Right forelimb (tissue), 1 donor: ENCODE data around the gene MEF2D.

Experiments
- DNase-seq: peaks from one replicate; pipeline ENCODE4 v3.0.0-alpha.2; 2018

Gene MEF2D

DNA sequence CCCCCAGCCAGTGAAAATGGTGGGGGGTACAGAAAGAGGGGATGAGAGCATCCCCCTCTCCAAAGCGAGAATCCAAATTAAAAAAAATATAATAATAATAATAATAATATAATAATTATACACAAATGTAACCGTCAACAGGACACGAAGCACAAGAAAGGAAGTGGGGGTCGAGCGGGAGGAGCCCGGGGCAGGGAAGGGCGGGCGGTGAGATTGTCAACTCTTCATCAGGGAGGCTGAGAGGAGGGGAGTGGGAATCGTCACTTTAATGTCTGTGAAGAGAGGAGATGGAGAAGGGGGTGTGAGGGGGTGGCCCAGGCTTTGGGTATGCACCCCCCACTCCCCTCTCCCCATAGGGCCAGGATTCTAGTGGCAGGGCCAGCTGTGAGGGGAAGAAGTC, 33.2 kb downstream of the MEF2D start:
- DNase-seq: no peak

DNA sequence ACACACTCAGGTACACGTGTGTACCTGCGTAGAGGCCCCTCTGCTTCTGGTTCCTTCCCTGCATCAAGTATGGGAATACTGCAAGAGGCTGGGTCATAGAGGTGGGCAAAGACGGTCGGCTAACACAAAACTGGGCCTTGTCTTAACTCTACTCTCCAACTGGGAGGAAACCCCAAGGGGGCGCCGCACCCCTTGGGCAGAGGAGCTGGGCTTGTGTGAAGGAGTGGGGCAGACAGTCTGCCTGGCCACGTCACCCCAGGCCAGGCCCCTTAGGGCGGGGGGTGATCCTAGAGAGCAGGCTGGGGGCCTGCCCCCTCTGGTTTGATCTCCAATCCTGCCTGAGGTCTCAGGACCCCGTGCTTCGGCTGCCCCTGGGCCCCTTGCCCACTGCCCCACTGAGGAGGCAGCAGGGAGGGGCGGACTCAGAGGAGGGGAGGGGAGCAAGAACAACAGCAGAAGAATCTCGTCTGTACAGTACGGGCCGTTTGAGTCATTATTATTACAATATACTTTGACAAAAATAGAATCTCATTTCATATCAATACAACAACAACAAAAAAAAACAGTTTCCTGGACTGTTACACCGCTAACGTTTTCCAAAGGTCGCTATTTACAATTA, 34.7 kb downstream of the MEF2D start:
- no peak for DNase-seq

DNA sequence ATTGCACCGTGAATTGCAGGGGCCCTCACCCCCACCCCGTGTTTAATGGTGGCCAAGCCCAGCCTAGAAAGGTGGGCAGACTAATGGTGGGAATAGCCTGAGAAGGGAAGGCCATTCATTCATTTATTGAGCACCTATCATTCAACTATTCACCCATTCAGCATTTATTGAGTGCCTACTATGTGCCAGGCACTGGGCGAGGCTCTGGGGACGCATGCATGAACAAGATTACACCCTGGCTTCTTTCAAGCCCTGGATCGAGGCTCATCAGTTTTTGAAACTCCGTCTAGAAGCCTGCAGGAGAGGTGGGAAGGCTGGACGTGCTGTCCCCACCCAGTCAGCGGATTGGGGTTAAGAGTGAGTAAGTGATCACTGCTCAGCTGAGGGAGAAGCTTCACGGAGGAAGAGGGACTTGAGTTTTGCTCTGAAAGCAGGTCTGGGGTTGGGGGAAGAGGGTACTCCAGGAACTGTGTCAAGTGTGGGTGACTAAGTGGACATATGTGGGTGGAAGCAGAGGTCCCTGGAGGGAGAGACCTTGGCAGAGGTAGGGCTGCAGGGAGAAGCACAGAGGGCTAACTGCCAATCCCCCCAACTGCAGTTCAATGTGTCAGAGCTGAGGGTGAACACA, 35.6 kb downstream of the MEF2D start:
- DNase-seq: no peak

DNA sequence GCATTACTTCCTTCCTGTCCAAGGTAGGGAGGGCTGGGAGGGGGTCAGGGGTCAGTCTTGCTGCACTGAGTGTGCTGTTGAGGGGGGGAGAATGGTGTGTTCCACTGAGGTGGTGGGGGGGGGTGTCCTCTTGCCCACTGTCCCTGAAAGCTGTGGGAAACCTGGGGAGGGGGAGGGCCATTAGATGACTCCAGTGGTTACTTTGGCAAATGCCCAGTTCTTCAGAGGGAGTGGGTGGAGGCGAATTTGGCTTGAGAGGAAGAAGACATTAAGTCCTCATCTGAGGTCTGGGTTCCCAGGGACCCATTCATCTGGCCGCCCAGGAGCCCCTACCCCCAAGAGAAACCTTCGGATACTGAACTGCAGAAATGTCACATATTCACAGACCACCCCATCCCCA, 36.2 kb downstream of the MEF2D start:
- no peak for DNase-seq

DNA sequence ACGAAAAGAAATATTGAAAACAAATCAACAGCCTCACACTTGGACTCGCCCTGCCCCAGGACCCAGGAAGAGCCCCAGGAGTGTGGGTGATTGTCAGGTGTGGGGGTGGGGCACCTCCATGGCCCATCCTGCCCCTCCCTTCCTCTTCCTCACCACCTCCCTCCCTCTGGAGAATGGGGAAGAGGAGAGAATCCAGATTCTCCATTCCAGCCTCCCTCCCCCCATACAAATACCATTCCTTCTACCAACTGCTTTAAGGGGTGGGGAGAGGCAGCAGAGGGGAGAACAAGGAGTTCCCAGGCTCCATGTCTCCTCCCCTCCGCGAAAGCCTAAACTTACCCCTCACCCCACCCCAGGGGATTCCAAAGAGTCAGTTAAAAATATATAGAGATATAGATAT, 36.7 kb downstream of the MEF2D start:
- DNase-seq: no peak

DNA sequence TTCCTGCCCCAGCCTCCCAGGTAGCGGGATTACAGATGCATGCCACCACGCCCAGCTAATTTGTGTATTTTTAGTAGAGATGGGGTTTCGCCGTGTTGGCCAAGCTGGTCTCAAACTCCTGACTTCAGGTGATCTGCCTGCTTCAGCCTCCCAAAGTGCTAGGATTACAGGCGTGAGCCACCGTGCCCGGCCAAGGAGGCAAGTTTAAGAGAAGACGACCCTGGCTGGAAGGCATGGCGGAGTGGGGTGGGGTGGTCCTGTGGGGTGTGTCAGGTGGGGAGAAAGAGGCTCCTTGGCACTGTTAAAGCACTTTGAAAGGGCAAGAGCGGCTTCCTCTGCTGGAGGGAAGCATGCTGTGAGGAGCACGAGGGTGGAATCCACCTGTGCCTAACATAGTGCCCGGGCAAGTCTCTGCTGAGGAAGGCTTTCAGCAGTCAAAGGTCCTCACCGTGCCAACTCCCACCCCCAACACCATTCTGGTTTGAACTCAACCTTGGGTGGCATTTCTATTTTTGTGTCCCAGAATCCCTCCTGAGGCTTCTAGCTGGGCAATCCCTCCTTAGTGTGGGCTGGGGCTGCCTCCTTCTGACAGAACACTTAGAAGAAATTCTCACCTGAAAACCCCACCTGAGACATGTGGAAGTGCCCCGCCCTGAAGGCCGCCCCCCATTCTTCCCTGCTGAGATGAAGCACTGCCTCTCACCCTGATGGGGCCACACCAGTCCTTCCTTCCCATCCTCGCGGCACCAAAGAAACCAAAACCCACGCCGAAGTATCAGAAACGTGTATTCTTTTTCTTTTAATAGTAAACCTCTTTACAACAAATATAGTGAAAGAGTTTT, 37.4 kb downstream of the MEF2D start:
- DNase-seq: no peak

DNA sequence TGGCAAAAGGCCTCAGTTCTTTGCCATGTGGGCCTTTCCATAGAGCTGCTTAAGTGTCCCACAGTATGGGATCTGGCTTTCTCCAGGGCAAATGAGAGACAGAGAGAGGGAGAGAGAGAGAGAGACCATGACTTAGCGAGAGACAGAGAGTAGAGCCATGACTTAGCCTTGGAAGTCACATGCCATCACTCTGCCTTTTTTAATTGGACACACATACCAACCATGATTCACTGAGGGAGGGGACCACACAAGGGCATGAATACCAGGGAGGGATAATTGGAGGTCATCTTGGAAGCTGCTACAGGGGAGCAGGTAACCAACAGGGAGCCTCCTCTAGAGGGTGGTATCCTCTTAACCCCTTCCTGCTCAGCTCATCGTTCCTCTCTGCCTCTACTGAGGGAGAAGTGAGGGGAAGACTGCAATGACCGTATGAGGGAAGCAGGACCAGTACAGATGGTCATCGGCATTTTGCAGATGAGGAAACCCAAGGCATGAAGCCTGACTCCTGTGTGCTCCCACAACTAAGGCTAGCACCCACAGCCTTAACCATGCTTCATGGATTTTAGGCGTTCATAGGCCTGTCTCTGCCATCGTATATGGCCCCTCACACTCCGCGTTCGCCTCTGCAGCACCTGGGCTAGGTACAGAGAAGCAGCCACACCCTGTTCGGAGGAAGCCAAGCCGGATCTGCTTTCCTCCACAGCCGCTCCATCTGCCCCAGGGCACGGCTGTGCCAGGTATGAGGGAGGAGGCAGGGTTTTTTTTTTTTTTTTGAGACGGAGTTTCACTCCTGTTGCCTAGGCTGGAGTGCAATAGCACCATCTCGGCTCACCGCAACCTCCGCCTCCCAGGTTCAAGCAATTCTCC, 38.6 kb downstream of the MEF2D start:
- DNase-seq: no peak

DNA sequence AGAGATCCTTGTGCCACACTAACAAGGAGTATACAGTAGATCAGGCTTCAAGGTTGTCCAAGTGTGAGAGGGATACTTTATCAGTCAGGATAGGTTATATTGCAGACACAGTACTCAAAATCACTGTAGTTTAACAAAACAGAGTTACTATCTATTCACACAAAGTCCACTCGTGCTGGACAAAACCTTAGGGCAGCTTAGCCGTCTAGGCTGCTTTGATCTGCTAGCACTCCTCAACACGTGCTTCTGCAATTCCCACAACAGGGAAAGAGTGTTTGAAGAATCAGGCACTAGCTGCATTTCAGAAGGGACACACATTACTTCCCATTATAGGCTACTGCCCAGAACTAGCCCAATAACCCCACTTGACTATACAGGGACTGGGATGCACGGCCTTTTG, 39.5 kb downstream of the MEF2D start:
- DNase-seq: no peak

DNA sequence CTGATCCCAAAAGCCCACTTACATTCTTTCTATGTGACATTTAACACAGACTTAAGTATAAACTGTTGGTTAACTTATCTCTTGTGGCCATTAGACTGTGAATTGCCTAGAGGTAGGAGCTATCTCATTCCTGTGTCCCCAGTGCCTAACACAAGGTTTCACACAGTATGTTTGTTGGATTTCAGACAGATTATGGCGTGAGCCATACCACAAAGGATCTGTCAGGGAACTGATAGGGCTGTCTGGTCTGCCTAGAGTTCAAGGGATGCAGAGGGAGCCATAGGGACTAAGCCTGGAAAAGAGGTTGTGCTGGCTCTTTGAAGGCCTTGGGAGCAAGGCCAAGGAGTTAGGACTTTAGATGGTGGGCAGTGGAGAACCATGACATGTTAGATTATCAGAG, 40.0 kb downstream of the MEF2D start:
- DNase-seq: no peak

DNA sequence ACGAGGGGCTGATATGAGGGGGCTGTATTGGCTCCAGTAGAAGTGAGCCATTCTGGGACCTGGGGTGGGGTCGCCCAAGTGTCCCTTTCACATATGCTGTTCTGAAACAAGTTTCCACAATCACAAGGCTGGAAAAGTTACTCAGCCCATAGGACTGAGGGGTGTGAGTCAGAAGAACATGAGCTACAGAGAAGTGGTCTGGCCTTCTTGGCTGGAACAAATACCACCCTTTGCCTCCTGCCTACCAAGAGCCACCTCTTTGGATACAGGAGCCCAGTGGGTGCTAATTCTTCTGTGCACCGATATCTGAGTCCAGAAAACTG, 42.4 kb downstream of the MEF2D start:
- DNase-seq: no peak

DNA sequence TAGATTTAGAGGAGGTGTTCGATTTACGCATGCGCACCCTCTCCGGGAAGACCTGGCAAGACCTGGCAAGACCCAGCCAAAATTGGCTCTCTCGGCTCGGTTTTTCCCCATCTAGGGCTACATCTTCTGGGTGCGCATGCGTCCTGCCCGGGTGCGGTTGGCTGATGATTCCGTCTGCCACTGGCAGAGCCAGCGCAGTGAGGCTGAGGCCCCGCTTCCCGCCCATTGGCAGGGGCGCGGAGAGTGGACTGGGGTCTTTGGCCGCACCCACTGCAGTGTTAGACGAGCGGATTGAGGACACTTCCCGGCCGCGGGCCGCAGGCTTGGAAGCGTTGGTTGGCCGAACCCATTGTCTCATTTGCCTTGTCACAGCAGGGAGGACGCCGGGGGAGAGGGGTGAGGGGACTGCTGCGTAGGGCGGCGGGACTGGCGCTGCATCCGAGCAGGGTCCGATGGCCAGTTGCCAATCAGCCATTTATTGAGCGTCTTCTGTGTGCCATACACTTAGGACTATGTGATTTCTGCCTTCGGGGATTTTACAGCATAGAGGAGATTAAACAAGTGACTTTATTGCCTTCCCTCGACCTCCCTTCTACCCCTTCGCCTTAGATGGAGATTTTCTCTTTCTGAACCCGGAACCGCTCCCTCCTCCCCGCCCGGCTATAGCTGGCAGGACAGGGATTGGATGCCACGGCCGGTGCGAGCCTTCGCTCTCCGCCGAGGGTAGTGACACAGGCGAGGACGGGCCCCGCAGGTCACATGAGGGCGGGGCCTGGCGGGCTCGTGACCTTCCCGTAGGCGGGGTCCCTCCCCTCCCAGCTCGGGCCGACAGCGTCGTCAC, 43.7 kb downstream of the MEF2D start:
- peak; percentile 95 for DNase-seq

DNA sequence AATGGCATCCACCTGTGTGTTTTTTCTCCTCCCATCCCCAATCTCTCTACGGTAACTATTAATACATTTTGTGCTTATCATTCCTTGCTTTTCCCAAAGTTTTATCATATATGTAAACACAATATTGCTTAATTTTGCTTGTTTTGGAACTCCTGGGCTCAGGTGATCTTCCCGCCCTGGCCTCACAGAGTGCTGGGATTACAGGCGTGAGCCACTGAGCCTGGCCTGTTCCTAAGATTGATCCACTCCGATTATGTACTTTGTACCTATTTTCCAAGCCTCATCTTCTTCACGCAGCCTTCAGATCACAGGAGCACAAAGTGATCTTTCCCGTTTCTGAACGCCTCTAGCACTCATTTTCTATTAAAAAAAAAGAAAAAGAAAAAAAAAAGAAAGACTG, 45.2 kb downstream of the MEF2D start:
- no peak for DNase-seq

DNA sequence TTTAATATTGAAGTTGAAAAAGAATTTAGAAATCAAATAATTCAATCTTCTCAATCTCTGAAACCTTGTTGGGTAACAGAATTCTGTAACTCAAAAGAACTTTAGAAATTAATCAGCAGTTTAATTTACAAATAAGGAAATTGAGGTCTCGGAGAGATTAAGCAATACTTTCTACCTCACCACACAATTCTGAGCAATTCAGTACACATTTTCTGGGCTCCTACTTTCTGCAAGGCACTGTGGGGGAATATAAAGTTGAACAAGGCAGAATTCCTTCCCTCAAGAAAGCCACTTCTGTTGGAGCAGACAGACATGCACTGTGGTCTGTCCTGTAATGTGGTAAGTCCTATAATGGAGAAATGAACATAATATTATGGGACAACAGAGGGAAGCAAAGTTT, 47.7 kb downstream of the MEF2D start:
- DNase-seq: no peak

DNA sequence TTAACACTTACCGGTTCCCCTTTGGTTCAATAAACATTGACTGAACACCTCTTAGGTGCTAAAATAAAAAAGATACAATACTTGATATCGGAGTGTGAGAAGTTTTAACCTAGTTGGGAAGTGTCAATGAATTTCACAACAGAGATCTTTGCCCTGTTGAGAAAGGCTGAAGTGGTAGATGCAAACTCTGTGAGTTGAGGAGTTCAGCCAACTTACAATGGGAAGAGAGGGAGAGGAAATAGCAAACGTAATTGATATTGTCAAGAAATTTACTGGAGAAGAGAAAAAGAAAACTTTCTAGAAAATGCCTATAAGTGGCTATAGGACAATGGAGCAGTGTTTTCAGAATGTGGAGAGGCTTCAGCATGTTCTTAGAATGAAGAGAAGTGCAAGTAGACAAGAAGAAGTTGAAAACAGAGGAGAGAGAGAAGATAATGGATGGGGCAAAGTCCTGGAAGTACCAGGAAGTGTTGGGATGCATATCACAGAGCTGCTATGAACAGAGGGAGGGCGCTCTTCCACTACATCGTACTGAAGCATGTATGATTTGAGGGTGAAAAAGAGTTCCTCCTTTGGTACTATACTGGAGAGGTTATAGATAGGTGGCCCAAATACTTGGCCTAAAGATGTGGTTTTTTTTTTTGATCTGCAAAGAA, 48.9 kb downstream of the MEF2D start:
- DNase-seq: no peak

DNA sequence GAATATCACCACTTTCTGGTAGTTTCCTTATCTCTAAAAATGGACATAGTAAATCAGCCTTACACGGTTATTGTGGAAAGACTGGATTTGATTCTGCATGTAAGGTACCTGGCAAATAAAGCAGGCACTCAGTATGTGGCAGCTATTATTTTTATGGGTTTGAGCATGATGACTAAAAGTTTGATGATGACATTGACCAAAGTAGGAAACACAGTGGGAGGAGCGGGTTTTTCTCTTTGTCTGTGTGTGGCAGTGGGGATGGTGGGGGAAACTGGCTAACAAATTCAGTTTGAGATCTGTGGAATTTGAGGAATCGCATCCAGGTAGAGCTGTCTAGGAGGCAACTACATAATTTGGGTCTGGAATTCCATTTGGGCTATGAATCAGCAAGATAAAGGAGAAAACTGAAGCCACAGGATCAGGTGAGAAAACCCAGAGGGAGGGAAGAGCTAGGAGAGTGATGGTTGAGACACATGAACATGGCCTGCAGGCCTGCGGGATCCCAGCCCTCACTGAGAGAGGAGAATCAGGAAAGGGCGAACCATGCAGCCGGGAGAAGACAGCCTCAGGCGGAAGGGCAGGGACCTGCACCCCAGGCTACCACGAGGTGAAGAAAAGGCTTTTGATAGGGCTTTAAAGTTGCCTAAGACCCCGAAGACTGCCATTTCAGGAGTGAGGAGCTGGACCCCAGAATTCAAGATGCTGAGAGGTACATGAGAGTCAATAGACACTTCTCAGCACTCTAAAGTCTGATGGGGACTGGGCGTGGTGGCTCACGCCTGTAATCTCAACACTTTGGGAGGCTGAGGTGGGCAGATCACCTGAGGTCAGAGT, 52.2 kb downstream of the MEF2D start:
- DNase-seq: no peak

DNA sequence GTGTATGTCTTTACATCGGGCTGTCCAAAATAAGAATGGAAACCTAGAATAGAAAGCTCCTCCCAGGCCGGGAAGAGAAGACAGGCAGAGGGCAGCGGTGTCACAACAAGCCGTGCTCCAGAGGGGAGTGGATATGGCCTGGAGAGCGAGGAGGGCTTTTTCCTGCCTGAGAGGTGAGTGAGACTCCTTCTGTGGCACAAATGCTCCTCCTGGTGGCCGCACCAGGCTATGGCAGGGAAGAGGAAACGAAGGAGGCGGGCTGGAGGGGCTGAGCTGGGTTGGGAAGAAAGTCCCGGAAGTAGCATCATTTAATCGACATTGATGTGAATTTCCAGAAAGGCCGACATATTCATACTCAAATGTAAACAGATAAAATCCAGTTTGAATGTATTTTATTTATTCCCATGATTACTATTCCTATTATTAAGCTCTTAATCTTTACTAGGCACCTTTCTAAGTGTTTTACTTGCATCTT, 54.7 kb downstream of the MEF2D start:
- DNase-seq: peak; percentile 89

DNA sequence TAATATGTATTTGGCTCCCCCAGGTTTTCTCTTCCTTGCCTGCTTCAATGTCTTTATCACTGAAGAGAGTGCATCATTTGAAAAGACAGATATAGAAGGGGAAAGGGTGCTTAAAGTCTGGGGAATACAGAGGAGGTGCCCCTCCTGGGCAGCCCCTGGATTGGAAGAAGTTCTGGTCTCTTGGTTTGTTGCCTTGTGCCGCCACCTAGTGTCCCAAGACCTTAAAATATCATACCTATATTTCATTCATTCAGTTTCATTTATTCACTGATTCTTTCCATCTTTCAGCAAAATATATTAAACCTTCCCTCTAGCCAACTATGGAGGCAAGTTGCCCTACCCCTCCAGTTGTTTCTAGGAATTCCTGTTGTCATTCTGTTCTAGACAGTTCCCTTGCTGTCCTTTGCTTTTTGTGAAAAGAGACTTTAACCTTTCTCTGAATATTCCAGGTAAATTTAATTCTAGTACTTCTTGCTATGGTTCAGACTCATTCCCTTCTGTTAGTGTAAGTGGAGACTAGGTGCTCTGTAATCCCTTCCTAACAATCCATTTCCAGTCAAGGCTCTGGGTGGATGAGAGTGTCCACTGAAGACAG, 56.1 kb downstream of the MEF2D start:
- DNase-seq: no peak

DNA sequence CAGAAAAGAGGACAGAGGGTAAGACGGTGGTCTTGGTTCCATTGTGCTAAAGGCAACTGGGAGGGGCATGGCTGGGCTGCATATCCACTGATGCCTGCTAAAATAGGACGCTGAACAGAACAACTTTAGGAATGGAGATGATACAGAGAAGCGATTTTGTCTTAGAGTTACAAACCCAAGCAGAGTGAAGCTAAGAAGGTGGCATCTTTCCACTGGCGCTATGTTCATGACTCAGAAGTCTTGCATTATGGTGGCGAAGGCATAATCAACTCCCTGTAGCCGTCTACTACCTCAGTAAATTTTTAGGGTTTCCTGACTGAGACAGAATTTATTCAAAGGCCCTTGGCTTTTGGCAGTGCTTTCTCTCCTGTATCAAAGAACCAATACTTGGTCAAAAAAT, 57.3 kb downstream of the MEF2D start:
- DNase-seq: no peak

DNA sequence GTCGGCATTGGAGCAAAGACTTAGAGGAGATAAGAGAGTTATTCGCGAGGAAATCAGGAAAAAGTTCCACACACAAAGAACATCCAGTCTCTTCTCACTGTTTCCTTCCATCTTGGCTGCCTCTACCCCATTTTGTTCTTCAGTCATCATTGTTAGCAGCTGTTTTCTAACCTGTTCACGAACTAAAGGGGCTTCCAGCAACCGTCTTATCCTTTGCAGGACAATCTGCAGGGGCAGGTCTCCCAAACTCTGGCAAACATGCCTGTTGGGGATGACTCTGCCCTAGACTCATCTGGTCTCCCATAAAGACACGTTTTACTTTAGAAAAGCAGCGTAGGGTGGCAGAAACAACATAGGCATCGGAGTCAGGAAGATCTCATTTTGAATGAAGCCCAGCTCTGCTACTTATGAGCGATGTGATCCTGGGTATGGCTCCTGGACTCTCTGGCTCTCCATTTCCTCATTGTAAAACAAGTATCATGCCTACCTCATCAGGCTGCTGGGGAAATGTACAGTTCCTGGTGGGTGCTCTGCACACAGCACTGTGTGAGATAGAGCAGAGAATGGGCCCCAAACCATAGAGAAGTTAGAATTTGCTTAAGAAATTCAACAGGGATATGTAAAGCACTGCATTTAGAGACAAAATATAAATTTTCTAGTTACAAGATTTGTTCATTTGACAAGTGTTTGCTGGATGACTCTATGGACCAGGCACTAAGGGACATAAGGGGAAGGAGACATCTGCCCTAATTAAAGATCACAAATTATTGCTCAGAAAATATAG, 59.7 kb downstream of the MEF2D start:
- DNase-seq: no peak

DNA sequence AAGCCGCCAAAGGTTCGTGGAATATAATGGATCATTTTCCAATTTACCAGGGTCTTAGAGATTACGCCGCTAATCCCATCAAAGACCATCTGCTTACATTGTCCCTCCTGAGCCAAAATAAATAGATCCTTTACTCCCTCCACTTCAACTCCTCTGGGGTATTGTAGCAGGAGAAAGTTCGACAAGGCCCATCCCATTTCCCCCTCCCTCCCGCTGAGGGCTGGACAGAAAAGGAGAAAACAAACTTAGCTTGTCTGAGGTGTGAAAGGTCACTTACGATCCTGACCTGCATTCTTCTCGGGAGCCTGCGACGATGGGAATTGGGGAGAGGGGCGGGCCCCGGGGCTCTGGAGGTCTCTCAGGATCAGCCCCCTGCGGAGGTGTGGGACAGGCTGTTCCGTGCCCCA, 60.8 kb downstream of the MEF2D start:
- DNase-seq: no peak
